Smooth muscle cell (in vitro differentiated cells): Measurements from ENCODE around the gene PTBP3. TPM values are rescaled to one million over a fixed set of nuclear protein-coding genes. Genes with fewer than 3 reads are reported as not detected.

ENCODE experiments used
- DNase-seq: peaks from one replicate; lab custom pipeline; 2025; ENCODE audit not compliant: unreplicated experiment; lab: John Stamatoyannopoulos, UW
- H2AFZ ChIP-seq: fragments of 200-600 bp; sonication (generic); 2 replicates; pipeline ENCODE4 v1.6.0; 2016; ENCODE audit warnings: antibody characterized with exemption, low read depth, mild to moderate bottlenecking
- H3F3A ChIP-seq: fragments of 200-600 bp; sonication (generic); 2 replicates; pipeline ENCODE4 v1.6.0; 2017; ENCODE audit warnings: antibody characterized with exemption, low read depth
- H3K27ac ChIP-seq: fragments of 200-600 bp; sonication (generic); 2 replicates; pipeline ENCODE4 v1.5.1; 2016; ENCODE audit warnings: low read depth, mild to moderate bottlenecking
- H3K27me3 ChIP-seq: fragments of 200-600 bp; sonication (generic); 2 replicates; pipeline ENCODE4 v1.6.1; 2016; ENCODE audit warnings: low read depth, mild to moderate bottlenecking
- H3K36me3 ChIP-seq: fragments of 200-600 bp; sonication (generic); 2 replicates; pipeline ENCODE4 v1.5.1; 2016; ENCODE audit warnings: low read depth
- H3K4me1 ChIP-seq: fragments of 200-600 bp; sonication (generic); 2 replicates; pipeline ENCODE4 v1.5.1; 2016; ENCODE audit warnings: low read depth
- H3K4me2 ChIP-seq: fragments of 200-600 bp; sonication (generic); 2 replicates; pipeline ENCODE4 v1.6.0; 2016; ENCODE audit warnings: mild to moderate bottlenecking
- H3K4me3 ChIP-seq: fragments of 200-600 bp; sonication (generic); 2 replicates; pipeline ENCODE4 v1.5.1; 2016; ENCODE audit warnings: mild to moderate bottlenecking
- H3K79me2 ChIP-seq: fragments of 200-600 bp; sonication (generic); 2 replicates; pipeline ENCODE4 v1.6.0; 2016; ENCODE audit warnings: low read depth, mild to moderate bottlenecking
- H3K9ac ChIP-seq: fragments of 200-600 bp; sonication (generic); 2 replicates; pipeline ENCODE4 v1.6.0; 2016; ENCODE audit warnings: low read depth
- H3K9me3 ChIP-seq: fragments of 200-600 bp; sonication (generic); replicated peaks from 2 replicates; pipeline ENCODE4 v1.5.1; 2016; ENCODE audit warnings: low read depth
- H4K20me1 ChIP-seq: fragments of 200-600 bp; sonication (generic); 2 replicates; pipeline ENCODE4 v1.6.0; 2016; ENCODE audit warnings: low read depth
- CTCF ChIP-seq: fragments of 200-600 bp; sonication (generic); IDR thresholded peaks from 2 replicates; pipeline ENCODE4 v1.5.1; 2017; ENCODE audit warnings: borderline replicate concordance, mild to moderate bottlenecking, antibody characterized with exemption; ENCODE audit not compliant: insufficient read depth, poor library complexity, severe bottlenecking
- WGBS: methylation state at CpG from one replicate; pipeline ENCODE4 v1.1.7; 2016; ENCODE audit warnings: low lambda C conversion rate; 5-methylcytosine and 5-hydroxymethylcytosine counted together
- polyA plus RNA-seq: library from polyadenylated mRNA; unstranded; fragments of >200 nt; fragmentation: Nextera tagmentation; extraction: Ambion mirVana; gene quantifications from 2 replicates; pipeline ENCODE4 v1.2.1, GENCODE V29; 2016
- total RNA-seq: library from RNA; depleted of rRNA; stranded (reverse); fragments of >200 nt; gene quantifications from 2 replicates; pipeline ENCODE4 v1.2.3, GENCODE V29; 2014

PTBP3 gene
- total and polyA plus RNA-seq, 2 experiments from 2014 or later: 9.5 to 51.5 TPM

GRCh38 chr9:112188884-112189283, 144.5 kb downstream of the PTBP3 start:
- Histone ChIP-seq H3K27ac (no peak overlapping the region), H3K36me3 (no peaks in the 10 kb centered on the region), H4K20me1 (no peaks in the 10 kb centered on the region), H3F3A (no peaks in the 10 kb centered on the region), H3K9ac (no peak overlapping the region), H3K4me1 (no peaks in the 10 kb centered on the region), H3K4me2 (no peak overlapping the region), H3K27me3 (no peaks in the 10 kb centered on the region), H3K9me3 (no peaks in the 10 kb centered on the region), H2AFZ (no peak overlapping the region), H3K79me2 (no peaks in the 10 kb centered on the region), H3K4me3 (no peak overlapping the region)
- DNase-seq: no peak
- 96% methylated on average over 1 of the region's 1 CpG for WGBS
- TF ChIP-seq CTCF: no peak

- Histone ChIP-seq H3K9ac (no peak overlapping the region), H3K4me1 (no peaks in the 10 kb centered on the region), H2AFZ (no peak overlapping the region), H3K79me2 (no peaks in the 10 kb centered on the region), H3K4me2 (no peak overlapping the region), H3K4me3 (no peak overlapping the region), H3K27me3 (no peaks in the 10 kb centered on the region), H3K27ac (no peak overlapping the region), H3F3A (no peaks in the 10 kb centered on the region), H4K20me1 (no peaks in the 10 kb centered on the region), H3K36me3 (no peaks in the 10 kb centered on the region), H3K9me3 (no peaks in the 10 kb centered on the region)
- TF ChIP-seq CTCF: no peak
- DNase-seq: no peak
- 81% methylated on average over 4 of the region's 4 CpGs for WGBS
Measured at GRCh38 chr9:112187404-112187803, 146.0 kb downstream of the PTBP3 start.

- no peaks in the 10 kb centered on the region for H4K20me1 ChIP-seq
- H3K9ac ChIP-seq: no peak overlapping the region
- H3K4me1 ChIP-seq: no peaks in the 10 kb centered on the region
- H3K4me2 ChIP-seq: no peak overlapping the region
- H3F3A ChIP-seq: no peaks in the 10 kb centered on the region
- H3K79me2 ChIP-seq: no peaks in the 10 kb centered on the region
- no peaks in the 10 kb centered on the region for H3K9me3 ChIP-seq
- H3K27ac ChIP-seq: no peak overlapping the region
- H3K36me3 ChIP-seq: no peaks in the 10 kb centered on the region
- DNase-seq: no peak
- no peak overlapping the region for H3K4me3 ChIP-seq
- no peaks in the 10 kb centered on the region for H3K27me3 ChIP-seq
- TF ChIP-seq CTCF: no peak
- H2AFZ ChIP-seq: no peak overlapping the region
- WGBS: 88% methylated on average over 4 of the region's 4 CpGs
Measured at GRCh38 chr9:112186695-112187094, 146.7 kb downstream of the PTBP3 start.

GRCh38 chr9:112184946-112185345, 148.5 kb downstream of the PTBP3 start:
- Histone ChIP-seq H3K4me1 (no peaks in the 10 kb centered on the region), H3F3A (no peaks in the 10 kb centered on the region), H3K9ac (no peak overlapping the region), H3K9me3 (no peaks in the 10 kb centered on the region), H3K36me3 (no peaks in the 10 kb centered on the region), H3K79me2 (no peaks in the 10 kb centered on the region), H3K27me3 (no peaks in the 10 kb centered on the region), H3K27ac (no peak overlapping the region), H2AFZ (no peak overlapping the region), H4K20me1 (no peaks in the 10 kb centered on the region), H3K4me3 (no peak overlapping the region), H3K4me2 (no peak overlapping the region)
- WGBS: 98% methylated on average over 2 of the region's 2 CpGs
- no peak for TF ChIP-seq CTCF
- no peak for DNase-seq
